ENCODE data around the gene PDLIM4.

Gene PDLIM4

GRCh38 chr5:132289097-132289496, 31.6 kb downstream of the PDLIM4 start:
- no peak for DNase-seq

- DNase-seq: no peak
Measured at GRCh38 chr5:132291026-132291425, 33.5 kb downstream of the PDLIM4 start.

- DNase-seq: peak; percentile 93
Measured at GRCh38 chr5:132293066-132293991, 35.8 kb downstream of the PDLIM4 start.

- DNase-seq: peak; percentile 94
Measured at GRCh38 chr5:132293992-132294727, 36.7 kb downstream of the PDLIM4 start, which contains the start of gene SLC22A4. TSS of gene SLC22A4 (plus strand) at chr5:132294394. CDS start at chr5:132294617, 223 bp downstream.

- no peak for DNase-seq
Measured at GRCh38 chr5:132294728-132295504, 37.4 kb downstream of the PDLIM4 start.

- no peak for DNase-seq
Measured at GRCh38 chr5:132295505-132296411, 38.3 kb downstream of the PDLIM4 start.

- DNase-seq: no peak
Measured at GRCh38 chr5:132296412-132297016, 39.0 kb downstream of the PDLIM4 start.

- no peak for DNase-seq
Measured at GRCh38 chr5:132297211-132297940, 39.9 kb downstream of the PDLIM4 start.

GRCh38 chr5:132298298-132299212, 41.1 kb downstream of the PDLIM4 start:
- no peak for DNase-seq

- DNase-seq: no peak
Measured at GRCh38 chr5:132299917-132300316, 42.4 kb downstream of the PDLIM4 start.

GRCh38 chr5:132300577-132301343, 43.3 kb downstream of the PDLIM4 start:
- no peak for DNase-seq

- DNase-seq: no peak
Measured at GRCh38 chr5:132301344-132302271, 44.1 kb downstream of the PDLIM4 start.

GRCh38 chr5:132302413-132302812, 44.9 kb downstream of the PDLIM4 start:
- no peak for DNase-seq

GRCh38 chr5:132303589-132303988, 46.1 kb downstream of the PDLIM4 start:
- DNase-seq: no peak

- DNase-seq: no peak
Measured at GRCh38 chr5:132305420-132305819, 47.9 kb downstream of the PDLIM4 start.

GRCh38 chr5:132308701-132309100, 51.2 kb downstream of the PDLIM4 start:
- no peak for DNase-seq

- DNase-seq: no peak
Measured at GRCh38 chr5:132309679-132310078, 52.2 kb downstream of the PDLIM4 start.

Measured in right forelimb (tissue), 1 donor.